Activated CD4-positive, alpha-beta T cell treated with anti-CD3 and anti-CD28 coated beads, Interleukin-2, Interleukin-4, amounts not matched to agents 100 ng/mL and 50 ng/mL, durations not matched to agents 16 hours and 8 hours (primary cell): ENCODE data around the gene GMEB1.
"Not testable (repeated sequence)": the region's sequence is repeated elsewhere in the genome, so short reads cannot be mapped to it uniquely, and the experiment has no call there.

ENCODE experiments used
- DNase-seq: peaks from one replicate; pipeline ENCODE4 v3.0.0-alpha.2; 2020; ENCODE audit warnings: low spot score

The GMEB1 gene

GRCh38 chr1:28668191-28668955, at the start of gene GMEB1:
GMEB1 (plus strand) TSS chr1:28668784; CDS start chr1:28683613, 14,829 bp downstream.
- peak; percentile 88 for DNase-seq

GRCh38 chr1:28631713-28632112, 36.9 kb upstream of the GMEB1 start:
- DNase-seq: no peak

GRCh38 chr1:28632560-28632959, 36.0 kb upstream of the GMEB1 start:
- no peak for DNase-seq

- DNase-seq: peak; percentile 46
Measured at GRCh38 chr1:28640766-28641165, 27.8 kb upstream of the GMEB1 start.

GRCh38 chr1:28642056-28642846, 26.3 kb upstream of the GMEB1 start:
- DNase-seq: no peak

- peak; percentile 94 for DNase-seq
Measured at GRCh38 chr1:28642847-28643635, 25.5 kb upstream of the GMEB1 start, which contains the start of gene TAF12. TAF12 (minus strand) TSS chr1:28643067; CDS start chr1:28622081, 20,986 bp downstream.

GRCh38 chr1:28644494-28644893, 24.1 kb upstream of the GMEB1 start:
- DNase-seq: no peak

GRCh38 chr1:28645406-28645805, 23.2 kb upstream of the GMEB1 start:
- not testable (repeated sequence) for DNase-seq

- no peak for DNase-seq
Measured at GRCh38 chr1:28646040-28646439, 22.5 kb upstream of the GMEB1 start.

GRCh38 chr1:28648008-28648473, 20.5 kb upstream of the GMEB1 start:
- peak; percentile 95 for DNase-seq

GRCh38 chr1:28648474-28649198, 19.9 kb upstream of the GMEB1 start, which contains the start of gene RNU11:
RNU11 (plus strand) TSS chr1:28648600.
- peak; percentile 96 for DNase-seq

- not testable (repeated sequence) for DNase-seq
Measured at GRCh38 chr1:28653063-28653462, 15.5 kb upstream of the GMEB1 start.

- not testable (repeated sequence) for DNase-seq
Measured at GRCh38 chr1:28653870-28654269, 14.7 kb upstream of the GMEB1 start.

- not testable (repeated sequence) for DNase-seq
Measured at GRCh38 chr1:28655448-28656311, 12.9 kb upstream of the GMEB1 start.

- no peak for DNase-seq
Measured at GRCh38 chr1:28656335-28656734, 12.2 kb upstream of the GMEB1 start.

GRCh38 chr1:28663871-28664470, 4.6 kb upstream of the GMEB1 start:
- DNase-seq: no peak

GRCh38 chr1:28666806-28667205, 1.8 kb upstream of the GMEB1 start:
- DNase-seq: no peak

- DNase-seq: peak; percentile 25
Measured at GRCh38 chr1:28668956-28669723, 556 bp downstream of the GMEB1 start.

GRCh38 chr1:28671254-28671780, 2.7 kb downstream of the GMEB1 start:
- DNase-seq: no peak
